Vagina (tissue), 2 donors: Measurements from ENCODE around the gene CIITA.

Experiments used
- CTCF ChIP-seq, 3 experiments: fragments of 450-650 bp in 2 of 3; fragments of 200-600 bp in 1 of 3; sonication (generic) in 1 of 3; IDR thresholded peaks; one replicate each; pipeline ENCODE4 v1.5.1; 2017 to 2019; ENCODE audit warnings: antibody characterized with exemption in 3 of 3, mild to moderate bottlenecking in 2 of 3, moderate library complexity in 2 of 3
- POLR2A ChIP-seq, 2 donors: fragments of 450-650 bp; IDR thresholded peaks; one replicate each; pipeline ENCODE4 v1.6.1; 2017; ENCODE audit warnings: antibody characterized with exemption in 2 of 2, mild to moderate bottlenecking in 2 of 2, moderate library complexity in 2 of 2

- TF ChIP-seq POLR2A (IDR thresholded peaks at IDR 0.05), result no peak
- TF ChIP-seq CTCF (IDR thresholded peaks at IDR 0.05), result no peak
These were observed 70.3 kb downstream of the CIITA start for GRCh38 chr16:10947211-10947787.
